ENCODE results near the gene SHD.
A peak's percentile ranks its signal among the peaks of the same experiment; 100 is the strongest.
"Not testable (repeated sequence)": the region's sequence is repeated elsewhere in the genome, so short reads cannot be mapped to it uniquely, and the experiment has no call there.

Gene SHD

DNA sequence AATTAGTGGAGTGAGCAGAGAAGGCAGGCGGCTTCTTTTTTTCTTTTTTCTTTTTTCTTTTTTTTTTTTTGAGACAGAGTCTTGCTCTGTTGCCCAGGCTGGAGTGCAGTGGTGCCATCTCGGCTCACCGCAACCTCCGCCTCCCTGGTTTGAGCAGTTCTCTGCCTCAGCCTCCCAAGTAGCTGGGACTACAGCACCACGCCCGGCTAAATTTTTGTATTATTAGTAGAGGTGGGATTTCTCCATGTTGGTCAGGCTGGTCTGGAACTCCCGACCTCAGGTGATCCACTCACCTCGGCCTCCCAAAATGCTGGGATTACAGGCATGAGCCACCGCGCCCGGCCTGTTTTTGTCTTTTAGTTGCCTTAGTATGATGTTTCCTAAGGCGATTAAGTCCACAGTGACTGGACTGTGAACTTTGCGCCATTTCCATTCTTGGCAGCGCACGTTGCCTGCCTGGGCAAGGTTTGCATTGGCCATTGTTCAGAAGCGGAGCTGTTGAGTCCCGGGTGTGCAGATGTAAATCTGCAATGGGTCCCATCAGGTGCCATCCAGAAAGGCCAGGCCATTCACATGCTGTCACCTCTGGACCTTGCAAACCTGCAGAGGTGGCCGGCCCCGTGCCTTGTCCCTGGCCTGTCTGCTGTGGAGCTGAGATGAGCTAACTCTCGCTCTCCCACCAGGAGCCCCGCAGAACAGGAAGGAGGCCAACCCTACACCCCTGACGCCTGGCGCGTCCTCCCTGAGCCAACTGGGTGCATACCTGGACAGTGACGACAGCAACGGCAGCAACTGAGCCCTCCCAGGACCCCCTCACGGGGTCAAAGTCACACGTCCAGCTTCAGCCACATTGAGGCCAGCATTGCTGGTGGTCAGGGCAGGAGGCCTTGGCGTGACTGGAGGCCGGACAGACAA is 10.9 kb upstream of the SHD start:
- DNase-seq = no peak

DNA sequence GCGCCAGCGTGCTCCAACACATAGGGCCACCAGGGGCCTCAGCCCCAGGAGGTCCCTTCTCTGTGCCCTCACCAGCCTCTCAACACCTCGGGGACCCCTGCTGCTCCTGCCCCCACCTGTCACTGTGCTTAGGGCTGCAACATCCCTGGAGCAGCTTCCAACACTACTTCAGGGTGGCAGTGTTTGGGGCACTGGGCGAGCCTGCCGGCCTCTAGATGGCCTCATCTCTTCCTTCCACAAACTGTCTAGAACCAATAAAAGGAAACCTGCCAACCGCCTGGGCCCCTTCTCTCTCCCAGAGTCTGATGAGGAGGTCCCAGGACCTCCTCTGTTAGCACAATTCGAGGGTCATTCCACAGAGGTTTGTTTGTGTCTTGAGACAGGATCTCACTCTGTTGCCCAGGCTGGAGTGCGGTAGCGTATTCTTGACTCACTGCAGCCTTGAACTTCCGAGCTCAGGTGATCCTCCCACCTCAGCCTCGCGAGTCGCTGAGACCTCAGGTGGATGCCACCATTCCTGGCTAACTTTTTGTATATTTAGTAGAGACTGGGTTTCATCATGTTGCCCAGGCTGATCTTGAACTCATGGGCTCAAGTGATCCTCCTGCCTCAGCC is 10.1 kb upstream of the SHD start:
- no peak for DNase-seq

DNA sequence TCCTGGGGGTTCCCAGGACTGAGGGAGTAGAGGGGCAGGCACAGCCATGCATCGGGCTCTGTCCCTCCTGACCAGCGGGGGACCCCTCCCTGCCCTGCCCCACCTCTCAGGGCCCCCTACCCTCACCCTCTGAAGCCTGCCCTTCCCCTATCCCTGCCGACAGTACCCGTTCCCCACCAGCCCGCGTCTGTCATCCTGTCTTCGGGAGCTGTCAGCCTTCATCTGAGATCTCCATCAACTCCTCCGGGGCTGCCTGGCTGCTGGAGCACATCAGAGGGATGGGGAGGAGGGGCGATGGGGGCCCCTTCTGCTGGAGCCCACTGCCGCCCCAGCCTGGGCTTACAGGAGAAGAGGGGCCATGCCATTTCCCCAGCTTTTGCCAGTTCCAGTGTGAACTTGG is 6.2 kb upstream of the SHD start:
- no peak for DNase-seq

DNA sequence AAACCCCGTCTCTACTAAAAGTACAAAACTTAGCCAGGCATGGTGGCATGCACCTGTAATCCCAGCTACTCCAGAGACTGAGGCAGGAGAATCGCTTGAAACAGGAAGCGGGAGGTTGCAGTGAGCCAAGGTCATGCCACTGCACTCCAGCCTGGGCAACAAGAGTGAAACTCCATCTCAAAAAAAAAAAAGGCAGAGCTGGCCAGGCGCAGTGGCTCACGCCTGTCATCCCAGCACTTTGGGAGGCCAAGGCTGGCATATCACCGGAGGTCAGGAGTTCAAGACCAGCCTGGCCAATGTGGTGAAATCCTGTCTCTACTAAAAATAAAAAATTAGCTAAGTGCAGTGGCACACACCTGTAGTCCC is 4.8 kb upstream of the SHD start:
- DNase-seq = not testable (repeated sequence)

DNA sequence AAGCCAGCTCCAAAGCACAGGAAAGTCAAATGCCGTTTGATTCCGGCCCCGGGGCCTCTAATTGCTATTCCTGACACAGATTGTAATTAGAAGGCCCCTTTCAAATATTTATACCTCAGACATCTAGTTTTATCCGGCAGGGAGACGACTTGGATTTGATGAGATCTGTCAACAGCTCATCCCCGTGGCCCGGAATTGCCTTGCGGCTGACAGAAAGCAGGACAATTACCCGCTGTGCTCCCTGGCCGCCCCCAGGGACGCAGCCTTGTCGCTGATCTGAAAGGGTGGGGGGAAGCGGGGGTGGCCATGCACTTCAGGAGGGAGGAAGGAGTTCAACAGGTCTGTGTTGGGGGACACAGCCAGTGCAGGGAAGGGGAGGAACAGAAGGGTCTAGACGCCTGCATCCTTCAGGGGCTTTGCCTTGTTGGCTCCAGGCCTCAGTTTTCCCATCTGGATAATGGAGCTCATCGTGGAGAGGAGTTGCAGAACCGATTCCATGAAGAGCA is 1.8 kb upstream of the SHD start:
- no peak for DNase-seq

DNA sequence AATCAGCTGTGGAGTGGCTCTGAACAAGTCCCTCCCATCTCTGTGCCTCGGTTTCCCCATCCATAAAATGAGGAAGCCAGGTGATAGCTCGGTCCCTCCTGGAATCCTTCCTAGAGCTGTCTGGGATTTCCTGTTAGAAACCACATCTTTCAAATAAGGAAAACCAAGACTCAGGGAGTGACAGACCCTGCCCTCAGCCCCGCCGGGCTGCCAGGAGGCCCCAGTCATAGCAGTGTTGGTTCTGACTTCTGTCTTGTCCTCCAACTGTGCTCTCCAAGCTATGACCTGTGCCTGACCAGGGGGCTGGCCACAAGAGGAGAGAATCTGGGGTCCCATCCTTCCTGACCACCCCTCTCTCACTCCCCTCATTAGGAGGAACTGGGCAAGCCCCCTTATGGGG is 1.1 kb upstream of the SHD start:
- no peak for DNase-seq

DNA sequence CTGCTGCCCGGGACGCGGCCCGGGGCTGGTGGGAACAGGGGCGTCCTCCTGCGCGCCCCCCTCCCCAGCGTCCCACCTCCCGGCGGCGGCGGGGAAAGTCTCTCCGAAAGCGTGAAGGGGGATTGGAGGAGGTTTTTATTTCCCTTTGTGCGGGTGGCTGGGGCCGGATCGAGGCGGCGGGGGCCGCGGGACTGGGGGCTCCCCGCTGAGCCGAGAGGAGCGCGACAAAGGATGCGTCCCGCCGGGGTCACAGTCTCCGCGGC is 132 bp downstream of the SHD start:
- DNase-seq = no peak

DNA sequence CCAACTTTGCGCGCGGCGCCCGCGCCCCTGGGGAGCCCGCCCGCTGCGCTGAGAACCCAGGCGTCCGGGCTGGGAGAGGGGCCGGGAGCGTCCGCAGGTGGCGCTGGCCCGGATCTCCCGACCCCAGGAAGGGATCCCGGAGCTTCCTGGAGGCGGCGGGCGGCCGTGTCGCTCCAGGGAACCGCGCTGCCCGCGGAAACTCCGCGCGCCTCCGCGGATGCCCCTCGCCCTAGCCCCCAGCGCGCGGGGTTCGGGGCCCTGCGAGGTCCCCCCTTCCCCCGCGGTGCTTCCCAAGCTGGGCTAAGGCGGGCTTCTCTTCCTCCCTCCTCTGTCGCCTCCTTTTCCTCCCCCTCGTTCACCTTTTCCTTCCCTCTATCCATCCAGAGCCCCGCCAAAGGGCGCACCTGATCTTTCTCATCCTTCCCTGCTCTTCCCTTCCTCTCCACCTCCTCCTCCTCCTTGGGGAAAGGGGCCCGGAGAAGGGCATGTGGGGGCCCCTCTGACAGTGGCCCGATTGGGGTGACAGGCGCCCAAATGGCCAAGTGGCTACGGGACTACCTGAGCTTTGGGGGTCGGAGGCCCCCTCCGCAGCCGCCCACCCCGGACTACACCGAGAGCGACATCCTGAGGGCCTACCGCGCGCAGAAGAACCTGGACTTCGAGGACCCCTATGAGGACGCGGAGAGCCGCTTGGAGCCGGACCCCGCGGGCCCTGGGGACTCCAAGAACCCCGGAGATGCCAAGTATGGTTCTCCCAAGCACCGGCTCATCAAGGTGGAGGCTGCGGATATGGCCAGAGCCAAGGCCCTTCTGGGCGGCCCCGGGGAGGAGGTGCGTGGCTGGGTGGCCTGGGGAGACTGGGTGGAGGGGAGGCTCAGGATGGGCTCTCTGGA is 710 bp downstream of the SHD start:
- DNase-seq = no peak

DNA sequence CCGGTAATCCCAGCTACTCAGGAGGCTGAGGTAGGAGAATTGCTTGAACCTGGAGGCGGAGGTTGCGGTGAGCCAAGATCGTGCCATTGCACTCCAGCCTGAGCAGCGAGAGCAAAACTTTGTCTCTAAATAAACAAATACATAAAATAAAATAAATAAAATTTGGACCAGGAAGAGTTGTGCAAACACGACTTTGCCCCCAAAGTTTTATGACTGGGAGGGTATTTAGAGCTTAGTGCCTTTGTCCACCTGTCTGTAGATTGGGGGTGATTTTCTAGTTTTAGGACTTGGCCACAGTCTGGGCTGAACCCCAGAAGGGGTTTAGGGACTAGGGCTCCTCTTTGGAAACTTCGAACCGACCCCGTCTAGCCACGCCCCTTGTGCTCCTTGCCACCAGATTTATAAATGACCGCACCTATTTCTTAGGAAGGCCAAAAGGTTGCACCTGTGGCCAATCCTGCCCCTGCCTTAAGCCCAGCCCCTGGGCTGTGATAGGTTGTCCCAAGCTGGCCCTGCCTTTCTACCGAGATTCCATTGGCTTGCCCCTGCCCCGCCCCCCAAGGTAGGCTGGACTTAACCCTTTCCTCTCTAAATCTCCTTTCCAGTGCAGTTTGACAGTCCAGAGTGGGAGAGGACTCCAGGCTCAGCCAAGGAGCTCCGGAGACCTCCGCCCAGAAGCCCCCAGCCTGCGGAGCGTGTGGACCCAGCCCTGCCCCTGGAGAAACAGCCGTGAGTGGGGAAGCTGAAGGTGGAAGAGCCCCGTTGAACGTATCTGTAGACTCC is 5.3 kb downstream of the SHD start:
- peak; percentile 8 for DNase-seq

DNA sequence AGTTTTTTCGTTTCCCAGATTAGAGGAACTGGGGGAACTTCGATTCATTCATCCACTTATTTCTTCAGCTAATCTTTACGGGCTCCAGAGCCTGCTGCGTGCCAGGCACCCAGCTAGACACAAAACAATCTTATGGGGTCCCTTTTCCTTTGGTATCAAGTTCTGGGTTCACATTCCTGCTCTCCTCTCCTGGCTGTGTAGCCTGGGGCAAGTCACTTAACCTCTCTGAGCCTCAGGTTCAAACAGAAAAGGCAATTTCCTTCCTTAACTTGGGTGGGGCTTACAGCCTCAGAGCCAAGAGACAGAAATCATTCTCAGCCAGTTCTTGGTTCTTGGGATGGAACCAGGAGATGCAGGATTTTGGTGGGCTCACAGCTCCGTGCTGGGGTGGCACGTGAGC is 5.9 kb downstream of the SHD start:
- no peak for DNase-seq

DNA sequence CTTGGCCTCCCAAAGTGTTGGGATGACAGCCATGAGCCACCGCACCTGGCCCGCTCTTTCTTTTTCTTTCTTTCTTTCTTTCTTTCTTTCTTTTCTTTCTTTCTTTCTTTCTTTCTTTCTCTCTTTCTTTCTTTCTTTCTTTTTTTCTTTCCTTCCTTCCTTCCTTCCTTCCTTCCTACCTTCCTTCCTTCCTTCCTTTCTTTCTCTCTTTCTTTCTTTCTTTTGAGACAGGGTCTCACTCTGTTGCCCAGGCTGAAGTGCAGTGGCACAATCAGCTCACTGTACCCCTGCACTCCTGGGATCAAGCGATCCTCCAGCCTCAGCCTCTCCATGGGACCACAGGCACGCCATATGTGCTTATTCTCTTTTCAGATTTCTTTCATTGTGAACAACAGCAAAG is 7.1 kb downstream of the SHD start:
- not testable (repeated sequence) for DNase-seq

DNA sequence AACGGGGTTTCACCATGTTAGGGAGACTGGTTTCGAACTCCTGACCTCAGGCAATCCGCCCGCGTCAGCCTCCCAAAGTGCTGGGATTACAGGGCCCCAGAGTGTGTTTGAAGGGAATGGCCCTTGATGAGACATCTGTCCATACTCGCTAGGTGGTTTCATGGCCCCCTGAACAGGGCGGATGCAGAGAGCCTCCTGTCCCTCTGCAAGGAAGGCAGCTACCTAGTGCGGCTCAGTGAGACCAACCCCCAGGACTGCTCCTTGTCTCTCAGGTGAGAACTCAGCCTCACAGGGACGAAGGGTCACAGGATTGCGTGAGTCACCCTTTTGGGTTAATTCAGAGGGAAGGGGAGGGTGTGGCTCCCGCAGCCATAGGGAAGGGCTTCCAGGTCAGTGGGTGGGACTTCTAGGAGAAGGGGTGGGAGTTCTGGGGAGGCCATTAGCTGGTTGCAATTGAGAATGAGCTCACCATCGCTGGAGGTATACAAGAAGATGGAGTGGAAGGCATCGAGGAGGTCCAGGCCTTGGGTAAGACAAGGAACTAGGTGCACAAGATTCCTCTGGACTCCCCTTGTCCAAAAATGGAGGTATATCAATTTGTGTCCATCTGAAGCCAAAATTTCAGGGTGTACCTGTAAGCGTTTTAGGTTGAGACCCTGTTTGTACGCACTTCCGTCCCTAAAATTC is 9.2 kb downstream of the SHD start:
- no peak for DNase-seq

DNA sequence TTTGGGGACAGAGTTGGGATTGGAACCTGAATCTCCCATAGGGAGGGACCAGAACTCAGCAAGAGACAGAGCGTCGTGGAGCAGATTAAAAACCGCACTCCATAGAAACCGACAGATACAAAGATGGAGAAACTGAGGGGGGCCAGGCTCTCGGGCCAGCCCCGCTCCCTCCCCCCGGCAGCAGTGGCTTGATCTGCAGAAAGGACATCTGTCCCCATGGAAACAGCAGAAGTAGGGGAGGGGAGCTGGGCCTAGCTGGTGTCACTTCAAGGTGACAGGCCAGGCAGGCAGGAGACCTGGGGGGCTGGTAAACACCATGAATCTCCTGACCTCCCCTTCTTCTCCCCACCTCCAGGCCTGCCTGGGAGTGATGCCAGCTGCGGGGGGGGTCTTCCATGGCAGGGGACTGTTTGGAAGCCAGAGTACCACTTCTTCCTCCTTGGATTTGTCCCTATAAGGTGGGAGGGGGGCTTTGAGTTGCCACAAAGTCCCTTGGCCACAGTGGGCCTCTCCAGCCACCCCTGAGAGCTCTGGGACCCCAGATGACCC is 12.2 kb downstream of the SHD start:
- no peak for DNase-seq

DNA sequence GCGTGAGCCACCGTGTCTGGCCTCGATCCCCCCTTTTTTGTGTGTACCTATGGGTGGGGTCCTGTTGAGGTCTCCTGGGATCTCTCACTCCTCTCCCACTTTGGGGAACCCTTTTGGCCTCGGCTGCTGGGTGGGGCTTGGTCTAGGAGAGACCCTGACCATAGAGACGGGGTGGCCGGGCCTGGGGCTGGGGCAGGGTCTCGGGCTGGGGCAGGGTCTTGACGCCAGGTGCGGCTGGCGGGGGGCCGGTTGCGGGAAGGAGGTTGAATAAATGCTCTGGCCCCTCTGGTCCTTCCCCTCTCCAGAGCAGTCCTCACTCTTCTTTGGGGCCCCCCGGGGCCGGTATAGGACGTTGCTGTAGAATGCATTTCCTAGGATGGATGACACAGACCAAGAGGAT is 13.4 kb downstream of the SHD start:
- DNase-seq = no peak

DNA sequence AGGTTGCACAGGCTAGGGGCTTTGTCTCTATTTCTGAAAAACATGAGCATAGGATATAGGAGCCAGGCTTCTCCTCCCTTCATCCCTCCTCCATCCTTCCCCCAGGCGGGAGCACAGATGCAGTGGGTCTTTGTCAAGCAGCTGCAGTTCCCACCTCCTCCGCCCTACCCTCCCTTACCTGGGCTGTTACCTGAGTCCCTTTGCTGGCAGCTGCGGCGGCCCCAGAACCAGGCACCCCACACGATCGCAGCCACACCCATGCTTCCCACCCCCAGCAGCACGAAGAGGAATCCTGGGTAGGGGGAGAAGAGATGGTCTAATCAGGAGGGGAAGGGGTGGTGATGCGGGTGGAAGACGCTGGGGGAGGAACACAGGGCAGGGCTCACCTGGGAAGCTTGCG is 15.3 kb downstream of the SHD start:
- no peak for DNase-seq

DNA sequence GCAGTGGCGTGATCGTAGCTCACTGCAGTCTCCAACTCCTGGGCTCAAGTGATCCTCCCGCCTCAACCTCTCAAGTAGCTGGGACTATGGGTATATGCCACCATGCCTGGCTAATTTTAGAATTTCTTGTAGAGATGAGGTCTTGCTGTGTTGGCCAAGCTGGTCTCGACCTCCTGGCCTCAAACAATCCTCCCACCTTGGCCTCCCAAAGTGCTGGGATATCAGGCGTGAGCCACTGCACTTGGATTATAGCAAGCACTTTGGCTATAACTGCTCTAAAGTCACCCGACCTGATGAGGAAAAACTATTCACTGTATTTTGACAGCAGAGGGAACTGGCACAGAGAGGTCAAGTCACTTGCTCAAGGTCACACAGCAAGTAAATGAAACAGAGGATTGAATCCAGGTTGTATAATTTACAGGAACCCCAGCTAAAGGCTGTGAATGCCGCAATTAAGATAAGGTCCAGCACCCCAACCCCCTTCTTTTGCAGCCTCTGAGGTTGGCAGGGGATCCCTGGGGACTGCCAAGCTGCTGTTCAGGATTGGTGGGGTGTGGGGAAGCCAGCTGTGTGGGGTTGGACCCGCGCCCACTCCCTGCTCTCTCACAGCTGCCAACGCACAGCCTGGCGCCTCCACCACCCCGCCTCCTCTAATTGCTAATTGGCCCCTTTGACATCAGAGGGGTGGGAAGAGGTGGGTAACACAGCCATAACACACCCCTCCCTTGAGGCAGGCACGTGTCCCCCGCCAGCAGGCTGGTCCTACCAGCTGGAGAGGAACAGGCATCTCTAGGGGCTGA is 17.1 kb downstream of the SHD start:
- peak; percentile 9 for DNase-seq

DNA sequence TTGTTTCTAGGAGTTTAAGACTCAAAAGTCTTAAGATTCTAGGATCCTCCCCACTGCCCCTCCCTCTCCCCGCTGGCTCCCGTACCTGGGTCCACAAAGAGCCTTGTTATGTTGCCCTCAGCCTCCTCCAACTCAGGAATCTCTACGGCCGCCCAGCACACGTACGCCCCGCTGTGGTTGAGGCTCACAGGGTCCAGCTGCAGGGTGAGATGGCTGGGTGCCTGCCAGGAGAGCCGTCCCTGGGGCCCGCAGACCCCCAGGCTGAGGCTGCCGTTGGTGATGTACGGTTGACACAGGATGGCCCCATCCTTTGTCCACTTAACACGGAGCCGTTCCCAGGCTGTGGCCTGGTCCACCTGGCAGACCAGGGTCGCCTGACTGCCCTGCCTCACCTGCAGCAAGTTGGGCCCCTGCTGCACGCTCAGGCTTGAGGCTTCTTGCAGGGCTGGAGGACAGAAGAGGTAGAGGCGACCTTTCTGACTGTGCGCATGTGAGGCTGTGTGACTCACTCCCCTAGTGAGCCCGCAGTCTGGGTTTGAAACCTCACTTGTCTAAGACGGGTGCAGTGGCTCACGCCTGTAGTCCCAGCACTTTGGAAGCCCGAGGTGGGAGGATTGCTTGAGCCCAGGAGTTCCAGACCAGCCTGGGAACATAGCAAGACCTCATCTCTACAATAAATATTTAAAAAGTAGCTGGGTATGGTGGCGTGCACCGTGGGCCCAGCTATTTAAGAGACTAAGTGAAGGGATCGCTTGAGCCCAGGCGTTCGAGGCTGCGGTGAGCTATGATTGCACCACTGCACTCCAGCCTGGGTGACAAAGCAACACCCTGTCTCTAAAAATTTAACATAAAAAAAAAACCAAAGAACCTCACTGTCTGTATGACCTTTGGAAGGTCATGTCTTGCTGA is 19.1 kb downstream of the SHD start:
- no peak for DNase-seq

DNA sequence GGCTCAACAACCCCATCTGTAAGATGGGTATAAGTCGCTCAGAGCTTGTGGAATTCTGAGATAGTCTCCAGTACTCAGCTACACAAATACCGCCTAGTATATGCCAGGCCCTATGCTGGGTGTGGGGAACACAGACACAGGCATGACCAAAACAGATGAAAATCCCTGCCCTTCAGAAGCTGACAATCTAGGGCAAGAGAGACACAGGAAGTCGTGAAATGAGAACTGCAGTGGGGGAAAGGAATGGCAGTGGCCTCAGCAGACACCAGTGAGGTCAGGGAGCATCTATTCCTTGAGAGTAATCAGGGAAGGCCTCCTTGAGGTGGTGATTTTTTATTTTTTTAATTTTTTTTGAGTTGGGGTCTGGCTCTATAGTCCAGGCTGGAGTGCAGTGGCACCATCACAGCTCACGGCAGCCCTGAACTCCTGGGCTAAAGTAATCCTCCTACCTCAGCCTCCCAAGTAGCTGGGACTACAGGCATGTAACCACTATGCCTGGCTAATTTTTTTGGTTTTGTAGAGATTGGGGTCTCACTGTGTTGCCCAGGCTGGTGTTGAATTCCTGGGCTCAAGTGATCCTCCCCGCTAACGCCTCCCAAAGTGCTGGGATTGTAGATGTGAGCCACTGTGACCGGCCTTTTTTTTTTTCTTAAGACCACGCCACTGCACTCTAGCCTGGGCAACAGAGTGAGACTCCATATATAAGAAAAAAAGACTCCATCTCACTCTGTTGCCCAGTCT is 19.9 kb downstream of the SHD start:
- no peak for DNase-seq

DNA sequence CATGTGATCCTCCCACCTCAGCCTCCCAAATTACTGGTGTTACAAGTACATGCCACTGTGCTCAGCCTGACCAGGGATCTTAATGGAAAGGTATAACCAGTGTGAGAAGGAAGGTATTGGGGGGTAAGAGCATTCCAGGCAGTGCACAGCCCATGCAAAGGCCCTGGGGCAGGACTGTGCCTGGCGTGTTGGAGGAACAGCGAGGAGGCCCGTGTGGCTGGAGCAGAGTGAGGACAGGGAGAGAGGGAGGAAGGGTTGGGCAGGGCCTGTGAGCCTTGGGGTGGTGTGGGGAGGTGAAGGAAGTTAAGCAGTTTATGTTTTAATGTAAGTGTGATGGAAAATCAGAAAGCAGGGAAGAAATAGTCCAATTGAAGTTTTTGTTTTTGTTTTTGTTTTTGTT is 21.5 kb downstream of the SHD start:
- no peak for DNase-seq

Measured in DMS153 (cell line).